ENCODE measurements around the gene DMAC2L.
"Not testable (repeated sequence)": the region's sequence is repeated elsewhere in the genome, so short reads cannot be mapped to it uniquely, and the experiment has no call there.

Gene DMAC2L

DNA sequence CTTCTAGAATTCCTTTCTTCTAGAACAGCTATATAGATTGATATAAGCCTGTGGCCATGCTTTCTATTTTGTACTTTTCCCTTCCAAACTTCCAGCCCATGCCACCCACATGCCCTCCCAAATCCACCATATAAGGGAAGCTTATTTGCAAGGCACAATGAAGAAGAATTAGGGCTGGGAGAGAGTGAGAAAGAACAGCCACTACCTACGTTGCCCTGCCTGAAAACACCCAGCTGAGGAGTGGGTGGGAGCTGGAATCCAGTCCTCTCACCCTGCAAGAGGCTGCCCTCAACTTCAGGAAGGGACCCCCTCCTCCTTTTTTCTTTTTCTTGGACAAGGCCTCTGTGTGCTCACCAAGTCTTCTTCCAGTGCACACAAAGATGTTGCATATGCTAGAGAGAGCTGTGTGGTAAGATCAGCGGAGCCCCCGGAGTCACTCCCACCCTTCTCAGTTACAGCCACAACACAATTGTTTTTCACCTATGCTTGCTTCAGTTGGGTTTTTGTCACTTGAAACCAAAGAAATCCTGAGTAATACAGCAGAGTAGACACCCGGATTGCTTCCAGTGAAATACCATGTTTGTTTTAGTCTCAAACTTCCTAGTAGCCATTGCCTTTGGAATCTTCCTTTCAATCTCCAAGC, 45.8 kb downstream of the DMAC2L start:
- no peak for DNase-seq

DNA sequence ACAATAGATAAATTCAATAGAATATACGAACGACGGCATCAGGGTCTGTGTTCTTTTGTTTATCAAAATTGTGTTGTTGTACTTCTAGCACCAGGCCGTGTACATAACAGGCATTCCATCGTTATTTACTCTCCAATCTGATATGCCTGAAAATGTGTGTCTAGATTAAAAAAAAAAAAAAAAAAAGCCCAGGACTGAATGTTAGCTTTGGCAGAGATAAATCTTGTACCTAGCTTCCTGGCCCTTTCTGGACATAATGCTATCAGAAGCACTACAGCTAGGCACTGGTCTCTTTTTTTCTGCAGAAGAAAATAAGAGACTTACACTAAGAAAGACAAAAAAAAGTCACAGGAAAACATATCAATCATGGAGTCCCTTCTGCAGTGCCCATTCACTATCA, 47.5 kb downstream of the DMAC2L start:
- DNase-seq = no peak

DNA sequence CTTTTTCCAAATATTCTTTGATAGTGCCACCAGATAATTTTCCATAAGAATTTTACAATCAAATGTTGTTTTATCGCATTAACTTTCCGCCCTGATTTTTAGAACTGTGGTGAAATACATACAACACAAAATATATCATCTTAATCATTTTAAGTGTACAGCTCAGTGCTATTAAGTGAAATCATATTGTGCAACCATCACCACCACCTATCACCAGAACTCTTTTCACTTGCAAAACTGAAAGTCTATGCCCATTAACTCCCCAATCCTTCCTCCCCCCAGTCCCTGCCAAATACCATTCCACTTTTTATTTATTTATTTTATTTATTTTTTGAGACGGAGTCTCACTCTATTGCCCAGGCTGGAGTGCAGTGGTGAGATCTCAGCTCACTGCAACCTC, 48.0 kb downstream of the DMAC2L start:
- DNase-seq = no peak

DNA sequence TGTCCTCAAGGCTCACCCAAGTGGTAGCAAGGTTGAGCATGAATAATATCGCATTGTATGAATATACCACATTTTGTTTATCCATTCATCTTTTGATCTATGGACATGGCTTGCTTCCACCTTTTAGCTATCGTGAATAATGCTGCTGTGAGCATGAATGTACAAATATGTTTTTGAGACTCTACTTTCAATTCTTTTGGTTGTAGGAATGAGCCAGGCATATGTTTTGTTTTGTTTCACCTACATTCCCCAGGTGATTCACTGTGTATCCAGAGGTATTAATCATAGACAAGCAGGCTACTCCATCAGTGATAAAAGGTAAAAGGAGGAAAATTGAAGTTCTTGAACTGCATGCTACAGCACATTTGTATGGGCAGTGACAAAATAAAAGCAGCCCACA, 48.7 kb downstream of the DMAC2L start:
- no peak for DNase-seq

DNA sequence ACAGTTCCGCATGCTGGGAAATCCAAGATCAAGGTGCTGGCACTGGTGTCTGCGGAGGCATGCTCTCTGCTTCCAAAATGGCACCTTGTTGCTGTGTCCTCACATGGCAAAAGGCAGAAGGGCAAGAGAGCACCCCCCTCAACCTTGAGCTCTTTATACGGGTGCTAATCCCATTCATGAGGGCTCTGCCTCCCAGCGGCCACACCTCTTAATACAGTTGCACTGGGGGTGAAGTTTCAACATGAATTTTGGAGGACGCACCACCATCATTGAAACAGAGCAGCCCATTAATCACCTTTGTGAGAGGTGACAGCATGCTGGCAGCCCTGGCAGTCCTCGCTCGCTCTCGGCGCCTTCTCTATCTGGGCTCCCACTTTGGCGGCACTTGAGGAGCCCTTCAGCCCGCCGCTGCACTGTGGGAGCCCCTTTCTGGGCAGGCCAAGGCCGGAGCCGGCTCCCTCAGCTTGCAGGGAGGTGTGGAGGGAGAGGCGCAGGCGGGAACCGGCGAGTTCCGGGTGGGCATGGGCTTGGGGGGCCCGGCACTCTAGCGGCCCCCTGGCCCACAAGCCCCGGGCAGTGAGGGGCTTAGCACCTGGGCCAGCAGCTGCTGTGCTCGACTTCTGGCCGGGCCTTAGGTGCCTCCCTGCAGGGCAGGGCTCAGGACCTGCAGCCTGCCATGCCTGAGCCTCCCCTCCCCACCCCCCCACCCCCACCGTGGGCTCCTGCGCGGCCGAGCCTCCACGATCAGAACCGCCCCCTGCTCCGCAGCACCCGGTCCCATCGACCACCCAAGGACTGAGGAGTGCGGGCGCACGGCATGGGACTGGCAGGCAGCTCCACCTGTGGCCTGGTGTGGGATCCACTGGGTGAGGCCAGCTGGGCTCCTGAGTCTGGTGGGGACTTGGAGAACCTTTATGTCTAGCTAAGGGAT, 49.6 kb downstream of the DMAC2L start:
- DNase-seq = not testable (repeated sequence)

DNA sequence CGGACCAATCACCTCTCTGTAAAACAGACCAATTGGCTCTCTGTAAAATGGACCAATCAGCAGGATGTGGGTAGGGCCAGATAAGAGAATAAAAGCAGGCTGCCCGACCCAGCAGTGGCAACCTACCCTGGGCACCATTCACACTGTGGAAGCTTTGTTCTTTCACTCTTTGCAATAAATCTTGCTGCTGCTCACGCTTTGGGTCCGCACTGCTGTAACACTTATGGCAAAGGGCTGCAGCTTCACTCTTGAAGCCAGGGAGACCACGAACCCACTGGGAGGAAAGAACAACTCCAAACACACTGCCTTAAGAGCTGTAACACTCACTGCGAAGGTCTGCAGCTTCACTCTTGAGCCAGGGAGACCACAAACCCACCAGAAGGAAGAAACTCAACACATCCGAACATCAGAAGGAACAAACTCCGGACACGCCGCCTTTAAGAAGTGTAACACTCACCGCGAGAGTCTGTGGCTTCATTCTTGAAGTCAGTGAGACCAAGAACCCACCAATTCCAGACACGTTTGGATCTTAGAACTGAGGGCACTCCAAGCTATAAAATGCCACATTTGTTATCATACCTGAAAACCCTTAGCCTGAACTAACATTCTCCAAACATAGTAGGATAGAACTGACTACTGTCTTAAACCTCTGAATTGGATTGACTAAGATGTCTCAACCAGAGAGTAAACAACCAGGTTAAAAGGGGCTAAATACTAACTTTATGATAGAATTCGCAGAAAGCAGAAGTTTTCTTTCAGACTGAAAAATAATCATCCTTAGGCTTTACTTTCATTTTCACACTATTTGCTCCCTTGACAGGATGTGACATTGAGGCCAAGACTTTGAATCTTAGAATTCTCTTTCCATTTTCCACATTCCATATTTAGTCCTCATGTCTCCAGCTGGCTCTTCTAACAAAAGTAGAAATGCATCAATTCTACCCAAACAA, 50.9 kb downstream of the DMAC2L start:
- no peak for DNase-seq

DNA sequence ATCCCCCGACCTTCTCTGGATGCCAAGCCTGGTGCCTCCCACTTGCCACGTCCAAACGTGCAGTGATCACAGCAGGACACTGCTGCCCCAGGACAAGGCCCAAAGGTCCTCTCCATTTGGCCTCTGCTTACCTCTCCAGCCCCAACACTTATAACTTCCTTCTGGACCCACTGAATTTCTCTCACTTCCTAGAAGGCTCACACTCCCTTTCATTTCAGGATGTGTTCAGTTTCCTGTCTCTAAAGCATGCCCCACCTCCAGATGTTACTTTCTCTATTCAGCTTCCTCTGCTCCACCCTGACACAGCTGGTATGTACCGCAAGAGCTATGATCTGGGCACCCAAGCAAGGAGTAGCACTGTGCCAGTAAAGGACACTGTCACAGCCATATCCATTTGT, 51.6 kb downstream of the DMAC2L start:
- peak; percentile 48 for DNase-seq

DNA sequence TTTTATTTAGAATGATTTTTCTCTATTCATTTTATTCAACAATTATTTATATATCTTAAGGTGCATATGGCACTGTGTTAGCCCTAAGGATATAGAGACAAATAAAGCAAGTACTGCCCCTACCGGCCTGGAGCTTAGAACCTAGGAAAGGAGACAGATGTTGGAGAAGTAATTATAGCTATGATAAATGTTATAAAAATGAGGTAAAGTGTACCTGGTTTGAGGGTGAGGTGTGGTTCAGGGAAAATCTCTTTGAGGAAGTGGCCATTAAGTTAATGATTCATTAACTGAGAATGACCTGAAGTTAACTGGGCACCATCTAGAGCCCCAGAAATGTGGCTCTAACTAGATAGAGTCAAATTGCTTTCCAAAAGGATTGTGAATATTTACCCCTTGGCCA, 52.7 kb downstream of the DMAC2L start:
- DNase-seq = no peak

DNA sequence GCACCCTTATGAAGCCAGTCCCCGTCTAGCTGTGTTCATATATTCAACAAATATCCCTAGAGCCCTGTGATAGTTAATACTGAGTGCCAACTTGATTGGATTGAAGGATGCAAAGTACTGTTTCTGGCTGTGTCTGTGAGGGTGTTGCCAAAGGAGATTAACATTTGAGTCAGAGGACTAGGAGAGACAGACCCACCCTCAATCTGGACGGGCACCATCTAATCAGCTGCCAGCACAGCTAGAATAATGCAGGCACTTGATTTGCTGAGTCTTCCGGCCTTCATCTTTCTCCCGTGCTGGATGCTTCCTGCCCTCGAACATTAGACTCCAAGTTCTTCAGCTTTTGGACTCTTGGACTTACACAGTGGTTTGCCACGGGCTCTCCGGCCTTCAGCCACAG, 53.4 kb downstream of the DMAC2L start:
- DNase-seq = not testable (repeated sequence)

DNA sequence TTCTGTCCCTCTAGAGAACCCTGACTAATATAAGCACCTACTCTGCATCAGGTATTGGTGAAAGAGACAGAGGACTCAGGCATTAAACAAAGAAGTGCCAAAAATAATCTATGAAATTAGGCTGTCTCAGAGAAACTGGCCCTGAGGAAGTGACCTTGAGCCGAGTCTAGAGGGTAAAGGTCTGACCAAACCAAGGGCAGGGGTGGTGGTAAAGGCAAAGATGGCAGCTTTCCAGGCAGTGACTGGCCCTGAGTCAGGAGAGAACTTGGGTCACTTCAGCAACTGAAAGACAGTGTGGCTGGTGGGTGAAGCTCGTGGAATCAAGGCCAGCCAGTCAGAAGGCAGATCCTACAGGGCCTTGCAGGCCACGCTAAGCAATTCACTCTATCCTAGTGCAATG, 54.0 kb downstream of the DMAC2L start:
- DNase-seq = no peak

DNA sequence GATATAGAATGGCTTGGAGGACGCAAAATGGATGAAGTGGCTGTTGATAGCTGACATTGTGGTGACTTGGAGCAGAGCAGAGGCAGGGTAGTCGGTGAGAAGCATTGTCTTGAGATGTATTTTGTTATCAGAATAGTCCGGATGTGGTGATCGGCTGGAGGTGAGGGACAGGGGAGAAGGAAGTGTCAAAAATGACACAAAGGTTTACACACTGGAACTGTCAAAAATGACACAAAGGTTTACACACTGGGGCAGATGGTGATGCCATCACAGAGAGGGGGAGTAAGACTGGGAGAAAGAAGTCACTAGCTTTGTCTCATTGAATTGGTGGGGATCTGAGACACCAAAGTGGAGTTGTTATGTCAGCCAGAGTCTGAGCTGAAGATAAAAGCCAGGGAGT, 54.5 kb downstream of the DMAC2L start:
- no peak for DNase-seq

DNA sequence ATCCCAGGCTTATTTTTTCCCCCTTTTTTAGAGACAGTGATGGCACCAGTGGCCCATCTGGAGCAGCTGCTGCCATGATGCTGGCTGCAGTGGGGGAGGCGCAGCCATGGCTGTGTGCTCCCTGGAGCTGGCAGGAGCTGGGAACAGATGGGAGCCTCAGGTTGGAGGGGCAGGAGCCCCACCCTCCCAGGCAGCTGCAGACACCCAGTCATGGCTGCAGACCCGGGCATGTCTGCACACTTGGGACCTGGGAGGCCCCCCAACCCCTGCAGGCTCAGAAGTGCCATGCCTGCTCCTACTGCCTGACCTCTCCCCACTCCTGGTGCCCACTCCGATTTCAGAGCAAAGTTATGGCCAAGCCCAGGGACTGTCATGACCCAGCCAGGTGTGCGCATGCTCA, 59.4 kb downstream of the DMAC2L start:
- no peak for DNase-seq

DNA sequence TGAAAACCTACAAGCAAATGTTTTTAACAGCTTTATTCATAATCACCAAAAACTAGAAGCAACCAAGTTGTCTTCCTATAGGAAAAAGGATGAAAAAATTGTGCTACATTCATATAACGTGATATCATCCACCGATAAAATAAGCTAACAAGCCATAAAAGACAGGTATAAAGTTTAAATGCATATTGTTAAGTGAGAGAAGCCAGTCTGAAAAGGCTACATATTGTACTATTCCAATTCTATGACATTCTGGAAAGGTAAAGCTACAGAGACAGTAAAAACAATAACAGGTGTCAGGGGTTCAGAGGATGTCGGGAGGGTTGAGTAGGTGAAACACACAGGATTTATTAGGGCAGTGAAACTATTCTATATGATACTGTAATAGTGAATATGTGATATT, 61.8 kb downstream of the DMAC2L start:
- no peak for DNase-seq

DNA sequence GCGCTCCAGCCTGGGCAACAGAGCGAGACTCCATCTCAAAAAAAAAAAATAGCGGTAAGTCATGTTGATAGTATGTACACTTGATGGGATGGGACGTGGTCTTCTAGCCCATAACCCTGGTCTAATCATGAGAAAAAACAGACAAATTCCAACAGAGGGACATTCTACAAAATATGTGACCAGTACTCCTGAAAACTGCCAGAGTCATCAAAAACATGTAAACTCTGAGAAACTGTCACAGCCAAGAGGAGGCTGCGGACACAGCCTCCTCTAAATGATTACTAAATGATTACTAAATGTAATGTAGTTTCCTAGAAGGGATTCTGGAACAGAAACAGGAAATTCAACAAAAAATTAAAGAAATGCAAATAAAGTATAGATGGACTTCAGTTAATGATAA, 63.6 kb downstream of the DMAC2L start:
- DNase-seq = no peak

Measured in SIG-M5 (cell line).